Jurkat, Clone E6-1 (cell line): ENCODE results near the gene CNPY1.
"Not testable (repeated sequence)": the region's sequence is repeated elsewhere in the genome, so short reads cannot be mapped to it uniquely, and the experiment has no call there.

ENCODE experiments used
- DNase-seq: peaks from one replicate; pipeline ENCODE4 v3.0.0-alpha.2; 2011; ENCODE audit warnings: low read depth, low spot score
- H3K4me3 ChIP-seq: 2 replicates; pipeline ENCODE4 v1.5.1; 2011; ENCODE audit warnings: mild to moderate bottlenecking, low read length, control low read depth, moderate library complexity

Gene CNPY1

GRCh38 chr7:155519358-155519757 is 27.0 kb downstream of the CNPY1 start:
- not testable (repeated sequence) for DNase-seq, H3K4me3 ChIP-seq

- no peak for DNase-seq
- H3K4me3 ChIP-seq = no peak overlapping the region
Measured at GRCh38 chr7:155518633-155519032, 27.7 kb downstream of the CNPY1 start.

- H3K4me3 ChIP-seq = no peak overlapping the region
- no peak for DNase-seq
Measured at GRCh38 chr7:155517969-155518368, 28.4 kb downstream of the CNPY1 start.

- no peak for DNase-seq
- no peak overlapping the region for H3K4me3 ChIP-seq
Measured at GRCh38 chr7:155517452-155517851, 28.9 kb downstream of the CNPY1 start.

GRCh38 chr7:155516466-155516865 is 29.9 kb downstream of the CNPY1 start:
- no peak for DNase-seq
- H3K4me3 ChIP-seq = no peak overlapping the region

GRCh38 chr7:155515318-155515717 is 31.0 kb downstream of the CNPY1 start:
- H3K4me3 ChIP-seq = no peak overlapping the region
- no peak for DNase-seq

GRCh38 chr7:155514296-155514695 is 32.1 kb downstream of the CNPY1 start:
- DNase-seq = no peak
- no peak overlapping the region for H3K4me3 ChIP-seq

- no peak for DNase-seq
- H3K4me3 ChIP-seq = no peak overlapping the region
Measured at GRCh38 chr7:155513543-155514285, 32.6 kb downstream of the CNPY1 start.

GRCh38 chr7:155512246-155512887 is 34.0 kb downstream of the CNPY1 start:
- no peak overlapping the region for H3K4me3 ChIP-seq

GRCh38 chr7:155511702-155511996 is 34.7 kb downstream of the CNPY1 start:
- H3K4me3 ChIP-seq = no peak overlapping the region
- no peak for DNase-seq

More at GRCh38 chr7:155512246-155512887, 34.0 kb downstream of the CNPY1 start:
- DNase-seq = no peak

- no peak overlapping the region for H3K4me3 ChIP-seq
Measured at GRCh38 chr7:155510975-155511701, 35.2 kb downstream of the CNPY1 start.

GRCh38 chr7:155509725-155510551 is 36.4 kb downstream of the CNPY1 start:
- DNase-seq = no peak
- H3K4me3 ChIP-seq = no peak overlapping the region; the same call in 1 of the 2 replicates

More at GRCh38 chr7:155510975-155511701, 35.2 kb downstream of the CNPY1 start:
- DNase-seq = no peak

- no peak overlapping the region for H3K4me3 ChIP-seq
- no peak for DNase-seq
Measured at GRCh38 chr7:155509359-155509724, 37.0 kb downstream of the CNPY1 start.

GRCh38 chr7:155508376-155509358 is 37.7 kb downstream of the CNPY1 start:
- no peak overlapping the region for H3K4me3 ChIP-seq
- peak; percentile 24 for DNase-seq

- H3K4me3 ChIP-seq = no peak overlapping the region
- no peak for DNase-seq
Measured at GRCh38 chr7:155507576-155507975, 38.8 kb downstream of the CNPY1 start.

- peak; percentile 18 for DNase-seq
Measured at GRCh38 chr7:155506854-155507337, 39.5 kb downstream of the CNPY1 start.

GRCh38 chr7:155505422-155505793 is 41.0 kb downstream of the CNPY1 start:
- no peak for DNase-seq

More at GRCh38 chr7:155506854-155507337, 39.5 kb downstream of the CNPY1 start:
- no peak overlapping the region for H3K4me3 ChIP-seq

More at GRCh38 chr7:155505422-155505793, 41.0 kb downstream of the CNPY1 start:
- H3K4me3 ChIP-seq = no peak overlapping the region
